ENCODE measurements around the gene LRRC63. TPM values are rescaled to one million over a fixed set of nuclear protein-coding genes. Genes with fewer than 3 reads are reported as not detected.

Gene LRRC63
- total RNA-seq, 1 experiment from 2014 or later = not detected

DNA sequence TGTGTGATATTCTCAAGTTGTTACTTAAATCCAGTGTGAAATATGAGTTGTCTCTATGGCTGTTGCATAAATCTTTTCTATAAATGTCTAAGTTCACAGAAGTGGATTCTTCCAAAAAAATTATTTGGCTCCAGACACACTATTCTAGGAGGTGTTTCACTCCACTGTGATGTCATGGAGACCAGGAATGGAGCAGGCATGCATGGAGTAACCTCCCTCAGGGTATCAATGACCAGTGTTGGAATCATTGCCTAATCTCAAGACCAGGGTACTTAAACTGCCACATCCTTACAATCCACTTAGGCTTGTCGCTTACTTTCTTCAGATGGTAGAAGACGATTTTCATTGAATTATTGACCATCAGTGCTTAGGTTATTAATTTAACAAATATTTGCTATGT is 55.4 kb downstream of the LRRC63 start:
- Histone ChIP-seq H3K79me2 (ENCODE audit: insufficient read depth, low read length) (no peaks in the 10 kb centered on the region), H3K4me2 (ENCODE audit: low read length) (no peak overlapping the region), H3K27me3 (ENCODE audit: insufficient read depth, low read length) (no peaks in the 10 kb centered on the region), H3K4me1 (ENCODE audit: control insufficient read depth in 1 of 2, insufficient read depth in 2 of 2, low read length in 2 of 2) (no peaks in the 10 kb centered on the region), H3K9me3 (ENCODE audit: control insufficient read depth in 1 of 2, insufficient read depth in 1 of 2, low read depth in 1 of 2, low read length in 2 of 2) (no peaks in the 10 kb centered on the region), H4K20me1 (ENCODE audit: insufficient read depth) (no peaks in the 10 kb centered on the region), H2AFZ (ENCODE audit: low read depth, low read length, poor library complexity, severe bottlenecking) (no peak overlapping the region), H3K36me3 (ENCODE audit: control insufficient read depth in 1 of 2, insufficient read depth in 2 of 2, low read length in 2 of 2) (no peaks in the 10 kb centered on the region), H3K9ac (ENCODE audit: low read length) (no peak overlapping the region), H3K9me2 (ENCODE audit: insufficient read depth) (no peaks in the 10 kb centered on the region), H3K4me3 (replicated peaks in 1 of 2; ENCODE audit: low read depth in 1 of 2, low read length in 2 of 2) (no peak overlapping the region), H3K27ac (ENCODE audit: low read depth, low read length) (no peak overlapping the region)
- ChIA-PET POLR2A (no interaction called here), CTCF (no interaction called here), RAD21 (ENCODE audit: low non-redundant PET in 1 of 2, low total read pairs in 2 of 2, uncharacterized antibody in 2 of 2, unreplicated experiment in 2 of 2) (no interaction called here)
- BruUV-seq (replicated peaks) = no TSS peak
- DNase-seq (ENCODE audit: low read depth, low spot score) (no peak), ATAC-seq (no peak)
- TF ChIP-seq REST (IDR thresholded peaks at IDR 0.05; ENCODE audit: low read depth) = no peak
- no peak for TF ChIP-seq ATF3 (IDR thresholded peaks at IDR 0.05)
- no peak for TF ChIP-seq SP1 (IDR thresholded peaks at IDR 0.05; ENCODE audit: low read depth)
- no peak for TF ChIP-seq RAD21 (IDR thresholded peaks at IDR 0.05; ENCODE audit: low read depth)
- TF ChIP-seq, protein P1, sequence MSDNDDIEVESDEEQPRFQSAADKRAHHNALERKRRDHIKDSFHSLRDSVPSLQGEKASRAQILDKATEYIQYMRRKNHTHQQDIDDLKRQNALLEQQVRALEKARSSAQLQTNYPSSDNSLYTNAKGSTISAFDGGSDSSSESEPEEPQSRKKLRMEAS (IDR thresholded peaks at IDR 0.05) = no peak
- no peak for TF ChIP-seq TCF7L2 (IDR thresholded peaks at IDR 0.05; ENCODE audit: borderline replicate concordance, extremely low read depth, insufficient read depth, insufficient read length)
- no peak for TF ChIP-seq CBX3 (IDR thresholded peaks at IDR 0.05; ENCODE audit: low read depth)
- no peak for TF ChIP-seq EZH2phosphoT487 (IDR thresholded peaks at IDR 0.05; ENCODE audit: borderline replicate concordance)
- intact Hi-C loops (cut with micrococcal nuclease) = no loop called here

All from HCT116 (cell line).